ENCODE data around the gene EGLN2.

DNA sequence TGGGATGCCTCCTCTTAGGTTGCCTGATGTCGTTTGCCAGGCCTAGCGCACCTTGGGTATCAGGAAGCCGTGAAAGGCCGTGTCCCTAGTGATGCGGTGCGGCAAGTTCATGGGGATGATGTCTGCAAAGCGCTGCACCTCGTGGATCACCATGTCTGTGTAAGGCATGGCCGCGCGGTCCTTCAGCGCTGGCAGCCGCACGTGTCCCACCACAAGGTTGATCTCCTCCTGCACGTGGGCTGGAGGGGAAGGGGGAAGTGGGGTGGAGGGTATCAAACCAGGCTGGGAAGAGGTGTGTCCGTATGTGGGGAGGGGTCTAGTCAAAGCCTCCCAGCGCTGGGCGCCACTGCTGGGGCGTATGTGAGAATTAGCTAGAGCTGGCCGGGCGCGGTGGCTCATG is 23.2 kb downstream of the EGLN2 start:
- no peak for TF ChIP-seq TAF1 (IDR thresholded peaks at IDR 0.05; ENCODE audit: low read depth, low read length)
- TF ChIP-seq SPI1 (IDR thresholded peaks at IDR 0.05; ENCODE audit: low read depth, low read length), result no peak

Measured in GM12891 (cell line).